ENCODE data around the gene CBY2. TPM values are rescaled to one million over a fixed set of nuclear protein-coding genes. Genes with fewer than 3 reads are reported as not detected.

The CBY2 gene, protein sequence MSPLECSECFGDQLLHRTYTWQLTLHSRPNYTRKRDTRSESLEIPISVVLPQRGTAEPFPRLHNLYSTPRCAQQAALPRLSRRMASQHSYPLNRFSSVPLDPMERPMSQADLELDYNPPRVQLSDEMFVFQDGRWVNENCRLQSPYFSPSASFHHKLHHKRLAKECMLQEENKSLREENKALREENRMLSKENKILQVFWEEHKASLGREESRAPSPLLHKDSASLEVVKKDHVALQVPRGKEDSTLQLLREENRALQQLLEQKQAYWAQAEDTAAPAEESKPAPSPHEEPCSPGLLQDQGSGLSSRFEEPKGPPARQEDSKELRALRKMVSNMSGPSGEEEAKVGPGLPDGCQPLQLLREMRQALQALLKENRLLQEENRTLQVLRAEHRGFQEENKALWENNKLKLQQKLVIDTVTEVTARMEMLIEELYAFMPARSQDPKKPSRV
- not detected for total RNA-seq

DNA sequence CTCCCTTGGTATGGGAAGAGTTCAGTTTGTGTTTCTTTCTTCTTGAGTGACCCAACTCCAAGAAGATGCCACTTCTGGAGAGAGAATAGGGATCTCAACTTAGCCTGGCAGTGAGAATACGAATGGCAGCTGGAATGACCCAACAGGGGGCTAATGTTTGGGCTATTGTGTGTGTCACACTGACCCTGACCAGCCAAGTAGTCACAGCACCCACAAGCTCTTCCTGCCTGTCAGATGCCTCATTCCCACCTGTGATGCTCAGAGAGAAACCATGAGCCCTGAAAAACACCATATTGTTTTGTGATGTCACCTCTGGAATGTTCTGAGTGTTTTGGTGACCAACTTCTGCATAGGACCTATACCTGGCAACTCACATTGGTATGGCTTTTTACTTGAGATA, at the start of gene CBY2:
Gene CBY2, plus strand, starts transcription at position 233 of the 400 bp plus-strand sequence. Its CDS starts 71 bp downstream, at position 304.

Small RNAs within 50 kb of the gene (small RNA-seq; reads per million reads assigned to genes)
- not detected for gene RF00017

Other genes with a start within 250 kb of the CBY2 start
- 49.4 TPM for gene COG3, start 237.4 kb upstream of the CBY2 start, total RNA-seq
- not detected for gene ERICH6B, start 86.6 kb upstream of the CBY2 start, total RNA-seq
- gene SIAH3, start 149.4 kb downstream of the CBY2 start, total RNA-seq = 5.3 TPM

Measured in diencephalon (tissue), 1 donor.